PFSK-1 (cell line): ENCODE measurements around the gene BRDT.

Experiments used
- FOXP2 ChIP-seq: optimal IDR thresholded peaks from 2 replicates; pipeline ENCODE3; 2011; ENCODE audit warnings: borderline replicate concordance, control low read depth, inconsistent platforms; ENCODE audit not compliant: insufficient read depth; ENCODE audit errors: extremely low read length, extremely low read depth
- POLR2AphosphoS5 ChIP-seq: IDR thresholded peaks from 2 replicates; pipeline ENCODE4 v1.6.1; 2012; ENCODE audit warnings: low read depth, mild to moderate bottlenecking, control low read depth, low read length, moderate library complexity
- SIN3A ChIP-seq: IDR thresholded peaks from 2 replicates; pipeline ENCODE4 v1.6.1; 2012; ENCODE audit warnings: mild to moderate bottlenecking, low read length, moderate library complexity, borderline replicate concordance; ENCODE audit not compliant: insufficient read depth
- TAF1 ChIP-seq: IDR thresholded peaks from 2 replicates; pipeline ENCODE4 v1.6.1; 2012; ENCODE audit warnings: low read length, control low read depth, borderline replicate concordance; ENCODE audit not compliant: insufficient read depth
- TF ChIP-seq, protein P1 (sequence below), 2 experiments: IDR thresholded peaks; 2 replicates each; pipeline versions ENCODE4 v1.6.1 to v1.8.0; 2011 to 2012; ENCODE audit warnings: low read depth in 2 of 2, low read length in 2 of 2, control low read depth in 1 of 2, inconsistent platforms in 1 of 2, mild to moderate bottlenecking in 1 of 2, moderate library complexity in 1 of 2; ENCODE audit not compliant: insufficient read depth in 1 of 2

DNA sequence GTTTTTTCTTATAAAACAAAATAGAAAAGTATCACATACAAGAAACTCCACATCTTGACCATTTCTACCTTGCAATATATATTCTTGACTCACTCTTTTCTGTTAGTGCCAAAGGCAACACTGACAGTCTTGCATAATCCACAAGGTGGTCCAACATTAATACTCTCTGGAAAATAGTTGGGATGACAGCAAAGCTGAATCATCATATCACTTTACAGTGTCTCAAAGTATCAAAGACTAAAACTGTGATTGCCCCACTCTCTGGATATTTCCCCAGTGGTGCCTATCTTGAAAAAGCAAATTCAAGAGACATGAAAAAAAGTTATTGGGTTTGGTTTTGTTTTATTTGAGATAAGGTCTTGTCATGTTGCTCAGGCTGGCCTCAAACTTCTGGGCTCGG lies 48.6 kb upstream of the BRDT start:
- TF ChIP-seq, protein P1, sequence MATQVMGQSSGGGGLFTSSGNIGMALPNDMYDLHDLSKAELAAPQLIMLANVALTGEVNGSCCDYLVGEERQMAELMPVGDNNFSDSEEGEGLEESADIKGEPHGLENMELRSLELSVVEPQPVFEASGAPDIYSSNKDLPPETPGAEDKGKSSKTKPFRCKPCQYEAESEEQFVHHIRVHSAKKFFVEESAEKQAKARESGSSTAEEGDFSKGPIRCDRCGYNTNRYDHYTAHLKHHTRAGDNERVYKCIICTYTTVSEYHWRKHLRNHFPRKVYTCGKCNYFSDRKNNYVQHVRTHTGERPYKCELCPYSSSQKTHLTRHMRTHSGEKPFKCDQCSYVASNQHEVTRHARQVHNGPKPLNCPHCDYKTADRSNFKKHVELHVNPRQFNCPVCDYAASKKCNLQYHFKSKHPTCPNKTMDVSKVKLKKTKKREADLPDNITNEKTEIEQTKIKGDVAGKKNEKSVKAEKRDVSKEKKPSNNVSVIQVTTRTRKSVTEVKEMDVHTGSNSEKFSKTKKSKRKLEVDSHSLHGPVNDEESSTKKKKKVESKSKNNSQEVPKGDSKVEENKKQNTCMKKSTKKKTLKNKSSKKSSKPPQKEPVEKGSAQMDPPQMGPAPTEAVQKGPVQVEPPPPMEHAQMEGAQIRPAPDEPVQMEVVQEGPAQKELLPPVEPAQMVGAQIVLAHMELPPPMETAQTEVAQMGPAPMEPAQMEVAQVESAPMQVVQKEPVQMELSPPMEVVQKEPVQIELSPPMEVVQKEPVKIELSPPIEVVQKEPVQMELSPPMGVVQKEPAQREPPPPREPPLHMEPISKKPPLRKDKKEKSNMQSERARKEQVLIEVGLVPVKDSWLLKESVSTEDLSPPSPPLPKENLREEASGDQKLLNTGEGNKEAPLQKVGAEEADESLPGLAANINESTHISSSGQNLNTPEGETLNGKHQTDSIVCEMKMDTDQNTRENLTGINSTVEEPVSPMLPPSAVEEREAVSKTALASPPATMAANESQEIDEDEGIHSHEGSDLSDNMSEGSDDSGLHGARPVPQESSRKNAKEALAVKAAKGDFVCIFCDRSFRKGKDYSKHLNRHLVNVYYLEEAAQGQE (IDR thresholded peaks at IDR 0.05; ENCODE audit: insufficient read depth in 1 of 2, low read depth in 2 of 2, low read length in 2 of 2), result no peak
- TF ChIP-seq POLR2AphosphoS5 (no peak), TAF1 (no peak), SIN3A (no peak), FOXP2 (no peak)
